ENCODE data around the gene MPRIP.

DNA sequence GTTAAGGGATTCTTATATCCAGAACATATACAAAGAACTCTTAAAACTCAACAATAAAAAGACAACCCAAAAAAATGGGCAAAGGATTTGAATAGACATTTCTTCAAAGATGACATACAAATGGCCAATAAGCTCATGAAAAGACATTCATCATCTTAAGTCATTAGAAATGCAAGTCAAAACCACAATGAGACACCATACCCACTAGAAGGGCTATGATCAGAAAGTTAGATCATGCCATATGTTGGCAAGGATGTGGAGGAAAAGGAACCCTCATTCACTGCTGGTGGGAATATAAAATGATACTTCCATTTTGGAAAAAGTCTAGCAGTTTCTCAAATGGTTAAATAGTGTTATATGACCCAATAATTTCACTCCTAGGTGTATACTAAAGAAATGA is 154.5 kb downstream of the MPRIP start:
- TF ChIP-seq POLR2A (IDR thresholded peaks at IDR 0.05) (no peak), POLR2AphosphoS5 (IDR thresholded peaks at IDR 0.05) (no peak)
- TF ChIP-seq, protein P1, sequence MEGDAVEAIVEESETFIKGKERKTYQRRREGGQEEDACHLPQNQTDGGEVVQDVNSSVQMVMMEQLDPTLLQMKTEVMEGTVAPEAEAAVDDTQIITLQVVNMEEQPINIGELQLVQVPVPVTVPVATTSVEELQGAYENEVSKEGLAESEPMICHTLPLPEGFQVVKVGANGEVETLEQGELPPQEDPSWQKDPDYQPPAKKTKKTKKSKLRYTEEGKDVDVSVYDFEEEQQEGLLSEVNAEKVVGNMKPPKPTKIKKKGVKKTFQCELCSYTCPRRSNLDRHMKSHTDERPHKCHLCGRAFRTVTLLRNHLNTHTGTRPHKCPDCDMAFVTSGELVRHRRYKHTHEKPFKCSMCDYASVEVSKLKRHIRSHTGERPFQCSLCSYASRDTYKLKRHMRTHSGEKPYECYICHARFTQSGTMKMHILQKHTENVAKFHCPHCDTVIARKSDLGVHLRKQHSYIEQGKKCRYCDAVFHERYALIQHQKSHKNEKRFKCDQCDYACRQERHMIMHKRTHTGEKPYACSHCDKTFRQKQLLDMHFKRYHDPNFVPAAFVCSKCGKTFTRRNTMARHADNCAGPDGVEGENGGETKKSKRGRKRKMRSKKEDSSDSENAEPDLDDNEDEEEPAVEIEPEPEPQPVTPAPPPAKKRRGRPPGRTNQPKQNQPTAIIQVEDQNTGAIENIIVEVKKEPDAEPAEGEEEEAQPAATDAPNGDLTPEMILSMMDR (IDR thresholded peaks at IDR 0.05), result no peak
